Glomerular endothelial cell (primary cell): ENCODE data around the gene CDC42BPB. TPM values are rescaled to one million over a fixed set of nuclear protein-coding genes. Genes with fewer than 3 reads are reported as not detected.

Experiments
- DNase-seq: peaks from one replicate; pipeline ENCODE4 v3.0.0-alpha.2; 2011; ENCODE audit warnings: low read depth, low spot score; ENCODE audit errors: extremely low read depth
- total RNA-seq: library from RNA; depleted of rRNA; stranded (reverse); fragments of >200 nt; gene quantifications from 2 replicates; pipeline ENCODE4 v1.2.3, GENCODE V29; 2015

Gene CDC42BPB
- total RNA-seq, 1 donor from 2014 or later = 191 TPM

GRCh38 chr14:103073876-103074728, 16.8 kb upstream of the CDC42BPB start:
- no peak for DNase-seq

- no peak for DNase-seq
Observed at GRCh38 chr14:103073367-103073875, 16.1 kb upstream of the CDC42BPB start.

- DNase-seq = no peak
Observed at GRCh38 chr14:103072595-103073366, 15.4 kb upstream of the CDC42BPB start.

GRCh38 chr14:103071544-103072251, 14.3 kb upstream of the CDC42BPB start:
- DNase-seq = no peak

GRCh38 chr14:103070971-103071542, 13.7 kb upstream of the CDC42BPB start:
- DNase-seq = no peak

- no peak for DNase-seq
Observed at GRCh38 chr14:103070263-103070885, 13.0 kb upstream of the CDC42BPB start.

- no peak for DNase-seq
Observed at GRCh38 chr14:103068351-103069073, 11.2 kb upstream of the CDC42BPB start.

- DNase-seq = no peak
Observed at GRCh38 chr14:103067231-103067954, 10.0 kb upstream of the CDC42BPB start.

- peak; percentile 70 for DNase-seq
Observed at GRCh38 chr14:103066399-103066798, 9.1 kb upstream of the CDC42BPB start.

- no peak for DNase-seq
Observed at GRCh38 chr14:103065861-103066260, 8.5 kb upstream of the CDC42BPB start.

- DNase-seq = no peak
Observed at GRCh38 chr14:103064978-103065377, 7.6 kb upstream of the CDC42BPB start.

GRCh38 chr14:103064436-103064835, 7.1 kb upstream of the CDC42BPB start:
- DNase-seq = no peak

GRCh38 chr14:103061482-103061976, 4.2 kb upstream of the CDC42BPB start:
- DNase-seq = no peak

- DNase-seq = no peak
Observed at GRCh38 chr14:103059556-103059955, 2.2 kb upstream of the CDC42BPB start.

GRCh38 chr14:103058164-103059055, 1.1 kb upstream of the CDC42BPB start:
- DNase-seq = no peak

GRCh38 chr14:103057028-103057371, 349 bp downstream of the CDC42BPB start:
- DNase-seq = no peak

- no peak for DNase-seq
Observed at GRCh38 chr14:103056322-103057027, 874 bp downstream of the CDC42BPB start.
